OCI-LY3 (cell line): ENCODE data around the gene ATPAF2.

Experiments used
- H2AFZ ChIP-seq: fragments of 200-600, 300-600 bp; shearing (Covaris generic); 2 replicates; pipeline ENCODE4 v1.6.0; 2014; ENCODE audit warnings: antibody characterized with exemption, low read depth, low read length
- H3K27ac ChIP-seq: fragments of 200-600, 300-600 bp; sonication (generic); 2 replicates; pipeline ENCODE4 v1.5.1; 2014; ENCODE audit warnings: mild to moderate bottlenecking, low read length, moderate library complexity, mixed read lengths
- H3K27me3 ChIP-seq: fragments of 200-600, 300-600 bp; sonication (generic); 2 replicates; pipeline ENCODE4 v1.6.1; 2014; ENCODE audit warnings: low read depth, low read length, mixed read lengths
- H3K36me3 ChIP-seq: fragments of 200-600, 300-600 bp; sonication (generic); replicated peaks from 2 replicates; pipeline ENCODE3; 2014; ENCODE audit warnings: low read depth, low read length, mixed read lengths
- H3K4me1 ChIP-seq: fragments of 300-600, 200-600 bp; sonication (generic); 2 replicates; pipeline ENCODE4 v1.6.1; 2014; ENCODE audit warnings: low read length, mixed read lengths
- H3K4me2 ChIP-seq: fragments of 200-600, 300-600 bp; sonication (generic); 2 replicates; pipeline ENCODE4 v1.6.1; 2014; ENCODE audit warnings: low read length, mixed read lengths
- H3K4me3 ChIP-seq: fragments of 300-600, 200-600 bp; sonication (generic); 2 replicates; pipeline ENCODE4 v1.5.1; 2014; ENCODE audit warnings: antibody characterized with exemption, mild to moderate bottlenecking, low read length, moderate library complexity
- H3K79me2 ChIP-seq: fragments of 300-600, 200-600 bp; shearing (Covaris generic); 2 replicates; pipeline ENCODE4 v1.6.1; 2014; ENCODE audit warnings: mild to moderate bottlenecking, low read length, mixed read lengths
- H3K9ac ChIP-seq: fragments of 300-600, 200-600 bp; shearing (Covaris generic); 2 replicates; pipeline ENCODE4 v1.6.0; 2014; ENCODE audit warnings: mild to moderate bottlenecking, low read length, moderate library complexity
- H3K9me3 ChIP-seq: fragments of 200-600, 300-600 bp; shearing (Covaris generic); 2 replicates; pipeline ENCODE4 v1.6.1; 2014; ENCODE audit warnings: low read length, mixed read lengths; ENCODE audit not compliant: insufficient read depth
- H4K20me1 ChIP-seq: fragments of 200-600, 300-600 bp; sonication (generic); 2 replicates; pipeline ENCODE4 v1.6.1; 2016; ENCODE audit warnings: low read length, mixed read lengths; ENCODE audit not compliant: insufficient read depth
- CTCF ChIP-seq: fragments of 200-600, 300-600 bp; sonication (generic); IDR thresholded peaks from 2 replicates; pipeline ENCODE4 v1.5.1; 2014; ENCODE audit warnings: antibody characterized with exemption, low read length, low read depth
- EZH2phosphoT487 ChIP-seq: fragments of 200-600 bp; shearing (Covaris generic); IDR thresholded peaks from 2 replicates; pipeline ENCODE4 v1.6.1; 2018; ENCODE audit warnings: antibody characterized with exemption, mixed run types, low read depth

ATPAF2 gene

GRCh38 chr17:18040261-18040858 is 1.4 kb upstream of the ATPAF2 start:
- Histone ChIP-seq H3K9ac (peak overlapping the region; percentile 63), H4K20me1 (no peaks in the 10 kb centered on the region), H2AFZ (no peak overlapping the region)

GRCh38 chr17:18039535-18040260 is 730 bp upstream of the ATPAF2 start:
- H2AFZ ChIP-seq: no peak overlapping the region
- H3K4me3 ChIP-seq: peak overlapping the region; percentile 92
- H3K9ac ChIP-seq: peak overlapping the region; percentile 63
- no peaks in the 10 kb centered on the region for H3K9me3 ChIP-seq
- H3K4me1 ChIP-seq: peaks cover 11% of the 10 kb centered on the region
- no peaks in the 10 kb centered on the region for H4K20me1 ChIP-seq
- peaks cover 27% of the 10 kb centered on the region for H3K79me2 ChIP-seq
- H3K4me2 ChIP-seq: peak overlapping the region; percentile 75
- no peaks in the 10 kb centered on the region for H3K27me3 ChIP-seq
- TF ChIP-seq CTCF: no peak
- no peak overlapping the region for H3K27ac ChIP-seq
- H3K36me3 ChIP-seq: no peaks in the 10 kb centered on the region

More at GRCh38 chr17:18040261-18040858, 1.4 kb upstream of the ATPAF2 start:
- H3K27ac ChIP-seq: no peak overlapping the region
- H3K27me3 ChIP-seq: no peaks in the 10 kb centered on the region
- TF ChIP-seq EZH2phosphoT487: no peak
- TF ChIP-seq CTCF: no peak
- H3K9me3 ChIP-seq: no peaks in the 10 kb centered on the region
- H3K4me3 ChIP-seq: peak overlapping the region; percentile 92
- H3K36me3 ChIP-seq: no peaks in the 10 kb centered on the region
- H3K4me1 ChIP-seq: peaks cover 11% of the 10 kb centered on the region
- peaks cover 27% of the 10 kb centered on the region for H3K79me2 ChIP-seq
- H3K4me2 ChIP-seq: peak overlapping the region; percentile 75

- no peak overlapping the region for H2AFZ ChIP-seq
- H3K36me3 ChIP-seq: no peaks in the 10 kb centered on the region
- peak overlapping the region; percentile 23 for H3K27ac ChIP-seq
Measured at GRCh38 chr17:18038149-18038850, 668 bp downstream of the ATPAF2 start.

More at GRCh38 chr17:18038149-18038850, 668 bp downstream of the ATPAF2 start:
- Histone ChIP-seq H3K27me3 (no peaks in the 10 kb centered on the region), H3K4me1 (peaks cover 11% of the 10 kb centered on the region), H3K4me2 (peak overlapping the region; percentile 79), H3K9ac (peak overlapping the region; percentile 64), H3K4me3 (peak overlapping the region; percentile 92), H3K9me3 (no peaks in the 10 kb centered on the region), H3K79me2 (peaks cover 28% of the 10 kb centered on the region), H4K20me1 (no peaks in the 10 kb centered on the region)
- TF ChIP-seq EZH2phosphoT487: no peak
- no peak for TF ChIP-seq CTCF
